Putamen (tissue), 1 donor: ENCODE measurements around the gene AVEN.
A peak's percentile ranks its signal among the peaks of the same experiment; 100 is the strongest.
"Not testable (repeated sequence)": the region's sequence is repeated elsewhere in the genome, so short reads cannot be mapped to it uniquely, and the experiment has no call there.

Experiments
- DNase-seq: peaks from one replicate; pipeline ENCODE4 v3.0.0-alpha.2; 2016; ENCODE audit warnings: low spot score

The AVEN gene

GRCh38 chr15:34038871-34039789 is at the start of gene AVEN:
Gene AVEN (minus strand): TSS chr15:34039204. CDS start chr15:34039046, 158 bp downstream.
- DNase-seq = peak; percentile 45

DNA sequence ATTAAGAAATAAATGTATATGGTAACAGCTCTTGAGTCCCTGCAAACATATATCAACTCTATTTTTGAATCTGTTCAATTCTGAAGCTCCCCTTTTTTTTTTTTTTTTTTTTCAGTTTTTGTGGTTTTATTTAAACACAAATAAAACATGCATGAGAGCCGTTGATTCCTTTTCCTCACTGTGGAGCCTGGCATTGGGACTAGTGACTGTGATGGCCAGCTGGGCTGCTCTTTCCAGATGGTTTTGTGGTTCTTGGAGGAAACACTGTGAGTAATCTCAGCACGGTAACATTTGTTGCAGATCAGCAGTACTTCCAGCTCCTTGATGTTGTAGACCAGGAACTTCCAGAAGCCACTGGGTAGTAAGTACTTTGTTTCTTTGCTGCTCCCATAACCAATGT is 46.7 kb upstream of the AVEN start:
- no peak for DNase-seq

GRCh38 chr15:34084086-34084485 is 45.1 kb upstream of the AVEN start:
- DNase-seq = no peak

DNA sequence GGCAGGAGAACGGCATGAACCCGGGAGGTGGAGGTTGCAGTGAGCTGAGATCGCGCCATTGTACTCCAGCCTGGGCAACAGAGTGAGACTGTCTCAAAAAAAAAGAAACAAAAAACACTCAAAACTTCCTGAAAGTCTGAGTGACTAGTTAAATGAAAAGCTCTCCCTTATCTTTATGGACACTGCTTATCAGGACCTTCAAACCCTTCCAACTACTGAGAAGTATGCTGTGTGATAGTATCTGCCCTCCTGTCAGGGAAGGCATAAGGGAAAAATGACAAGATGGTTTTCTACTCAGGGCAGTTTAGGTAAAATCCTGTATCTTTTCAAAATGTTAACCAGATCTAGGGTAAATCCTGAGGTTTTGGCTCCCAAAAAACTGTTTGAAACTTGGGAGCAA is 40.9 kb upstream of the AVEN start:
- no peak for DNase-seq

- DNase-seq = no peak
Measured at GRCh38 chr15:34078900-34079299, 39.9 kb upstream of the AVEN start.

- no peak for DNase-seq
Measured at GRCh38 chr15:34076785-34077184, 37.8 kb upstream of the AVEN start.

DNA sequence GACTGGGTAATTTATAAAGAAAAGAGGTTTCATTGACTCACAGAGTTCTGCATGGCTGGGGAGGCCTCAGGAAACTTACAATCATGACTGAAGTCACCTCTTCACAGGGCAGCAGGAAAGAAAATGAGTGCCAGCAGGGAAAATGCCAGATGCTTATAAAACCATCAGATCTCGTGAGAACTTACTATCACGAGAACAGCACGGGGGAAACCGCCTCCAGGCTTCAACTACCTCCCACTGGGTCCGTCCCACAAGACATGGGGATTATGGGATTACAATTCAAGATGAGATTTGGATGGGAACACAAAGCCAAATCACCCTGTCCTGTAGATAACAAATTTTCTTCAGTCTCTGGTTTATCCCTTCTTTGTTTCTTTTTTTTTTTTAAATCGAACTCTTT is 31.0 kb upstream of the AVEN start:
- DNase-seq = no peak

DNA sequence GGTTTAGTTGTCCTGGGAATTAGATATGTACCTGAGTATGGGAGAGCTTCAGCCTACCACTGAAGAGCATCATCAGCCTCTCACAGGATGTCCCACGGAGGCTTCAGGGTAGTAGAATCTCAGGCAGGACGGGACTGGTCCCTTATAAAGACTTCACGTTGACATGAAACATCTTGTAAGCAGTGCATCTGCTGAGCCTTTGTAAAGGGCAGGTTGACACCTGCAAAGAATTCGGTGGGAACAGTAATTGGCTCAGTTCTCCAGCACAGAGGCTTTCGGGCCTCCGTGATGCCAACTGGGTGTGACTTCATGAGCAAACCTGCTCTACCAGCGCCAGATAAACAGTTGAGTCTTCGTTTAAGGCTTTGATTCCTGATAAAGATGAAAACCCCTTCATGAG is 26.9 kb upstream of the AVEN start:
- no peak for DNase-seq

DNA sequence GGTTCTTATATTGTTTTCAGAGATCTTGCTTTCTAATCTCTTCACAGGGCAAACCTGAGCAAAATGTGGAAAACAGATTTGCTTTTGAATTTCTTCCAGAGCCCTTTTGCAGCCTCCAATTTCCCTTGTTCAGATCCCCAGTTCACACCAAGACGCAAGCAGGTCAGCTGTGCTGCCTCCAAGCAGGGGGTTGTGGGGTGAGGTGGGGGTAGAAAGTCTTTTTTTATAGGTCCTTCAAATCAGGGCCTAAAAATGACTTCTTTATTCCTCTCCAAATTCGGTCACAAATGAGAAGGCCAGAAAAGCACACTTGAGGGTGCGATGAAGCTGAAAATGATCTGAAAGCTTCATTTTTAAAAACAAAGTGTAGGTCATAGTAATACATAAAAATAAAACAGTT is 26.3 kb upstream of the AVEN start:
- no peak for DNase-seq

GRCh38 chr15:34064438-34064837 is 25.4 kb upstream of the AVEN start:
- no peak for DNase-seq

- DNase-seq = no peak
Measured at GRCh38 chr15:34059946-34060345, 20.9 kb upstream of the AVEN start.

GRCh38 chr15:34059476-34059875 is 20.5 kb upstream of the AVEN start:
- DNase-seq = no peak

DNA sequence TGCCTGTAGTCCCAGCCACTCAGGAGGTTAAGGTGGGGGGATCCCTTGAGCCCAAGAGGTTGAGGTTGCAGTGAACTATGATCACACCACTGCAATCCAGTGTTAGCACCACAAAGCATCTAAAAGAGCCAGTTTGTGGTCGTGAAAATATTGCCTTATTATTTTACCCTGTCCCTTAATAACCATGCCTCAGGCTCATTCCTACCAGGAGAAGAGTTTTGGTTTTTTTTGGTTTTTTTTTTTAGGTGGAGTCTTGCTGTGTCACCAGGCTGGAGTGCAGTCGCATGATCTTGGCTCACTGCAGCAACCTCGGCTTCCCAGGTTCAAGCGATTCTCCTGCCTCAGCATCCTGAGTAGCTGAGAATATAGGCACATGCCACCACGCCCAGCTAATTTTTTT is 17.9 kb upstream of the AVEN start:
- DNase-seq = no peak

DNA sequence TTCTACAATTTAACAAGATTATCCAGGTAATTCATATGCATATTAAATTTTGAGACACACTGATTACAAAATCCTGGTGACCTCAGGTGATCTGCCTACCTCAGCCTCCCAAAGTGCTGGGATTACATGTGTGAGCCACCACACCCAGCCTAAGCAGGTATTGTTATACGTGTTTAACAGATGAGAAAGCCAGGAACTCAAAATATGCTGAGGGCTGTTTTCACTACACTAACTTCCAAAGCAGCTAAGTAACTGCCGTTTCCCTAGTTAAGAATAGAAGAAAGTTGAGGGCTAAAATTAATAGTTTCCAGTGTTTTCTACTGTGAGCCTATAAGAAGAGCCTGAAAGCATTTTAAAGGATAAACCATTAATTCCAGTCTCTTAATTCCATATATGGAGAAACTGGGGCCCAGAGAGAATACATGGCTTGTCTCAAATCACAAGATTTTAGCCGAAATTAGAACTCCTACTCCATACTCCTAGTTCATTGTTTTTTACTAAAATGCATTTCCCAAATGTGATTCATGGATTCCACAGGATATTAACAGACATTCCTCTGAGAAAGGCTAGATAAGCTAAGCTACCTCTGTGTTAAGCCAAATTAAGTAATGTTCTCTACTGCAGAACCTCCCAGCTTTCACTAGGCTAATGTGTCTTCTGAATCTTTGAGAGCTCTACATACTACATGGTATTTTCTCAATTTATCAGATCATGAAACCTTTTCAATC is 17.0 kb upstream of the AVEN start:
- DNase-seq = no peak

DNA sequence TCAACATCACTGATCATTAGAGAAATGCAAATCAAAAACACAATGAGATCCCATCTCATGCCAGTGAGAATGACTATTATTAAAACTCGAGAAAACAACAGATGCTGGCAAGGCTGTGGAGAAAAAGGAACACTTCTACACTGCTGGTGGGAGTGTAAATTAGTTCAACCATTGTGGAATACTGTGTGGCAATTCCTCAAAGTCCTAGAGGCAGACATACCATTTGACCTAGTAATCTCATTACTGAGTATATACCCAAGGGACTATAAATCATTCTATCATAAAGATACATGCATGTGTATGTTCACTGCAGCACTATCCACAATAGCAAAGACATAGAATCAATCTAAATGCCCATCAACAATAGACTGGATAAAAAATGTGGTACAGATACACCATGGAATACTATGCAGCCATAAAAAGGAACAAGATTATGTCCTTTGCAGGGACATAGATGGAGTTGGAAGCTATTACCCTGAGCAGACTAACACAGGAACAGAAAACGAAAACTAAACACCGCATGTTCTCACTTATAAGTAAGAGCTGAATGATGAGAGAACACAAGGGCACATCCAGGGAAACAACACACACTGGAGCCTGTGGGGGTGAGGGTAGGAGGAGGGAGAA is 15.2 kb upstream of the AVEN start:
- no peak for DNase-seq

GRCh38 chr15:34050385-34050784 is 11.4 kb upstream of the AVEN start:
- not testable (repeated sequence) for DNase-seq

DNA sequence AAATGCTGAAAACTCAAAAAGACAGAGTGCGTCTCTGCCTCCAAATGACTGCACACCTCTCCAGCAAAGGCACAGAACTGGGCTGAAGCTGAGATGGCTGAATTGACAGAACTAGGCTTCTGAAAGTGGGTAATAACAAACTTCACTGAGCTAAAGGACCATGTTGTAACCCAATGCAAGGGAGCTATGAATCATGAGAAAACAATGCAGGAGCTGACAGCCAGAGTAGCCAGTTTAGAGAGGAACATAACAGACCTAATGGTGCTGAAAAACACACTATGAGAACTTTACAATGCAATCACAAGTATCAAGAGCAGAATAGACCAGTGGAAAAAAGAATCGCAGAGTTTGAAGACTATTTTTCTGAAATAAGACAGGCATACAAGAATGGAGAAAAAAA is 10.1 kb upstream of the AVEN start:
- no peak for DNase-seq

DNA sequence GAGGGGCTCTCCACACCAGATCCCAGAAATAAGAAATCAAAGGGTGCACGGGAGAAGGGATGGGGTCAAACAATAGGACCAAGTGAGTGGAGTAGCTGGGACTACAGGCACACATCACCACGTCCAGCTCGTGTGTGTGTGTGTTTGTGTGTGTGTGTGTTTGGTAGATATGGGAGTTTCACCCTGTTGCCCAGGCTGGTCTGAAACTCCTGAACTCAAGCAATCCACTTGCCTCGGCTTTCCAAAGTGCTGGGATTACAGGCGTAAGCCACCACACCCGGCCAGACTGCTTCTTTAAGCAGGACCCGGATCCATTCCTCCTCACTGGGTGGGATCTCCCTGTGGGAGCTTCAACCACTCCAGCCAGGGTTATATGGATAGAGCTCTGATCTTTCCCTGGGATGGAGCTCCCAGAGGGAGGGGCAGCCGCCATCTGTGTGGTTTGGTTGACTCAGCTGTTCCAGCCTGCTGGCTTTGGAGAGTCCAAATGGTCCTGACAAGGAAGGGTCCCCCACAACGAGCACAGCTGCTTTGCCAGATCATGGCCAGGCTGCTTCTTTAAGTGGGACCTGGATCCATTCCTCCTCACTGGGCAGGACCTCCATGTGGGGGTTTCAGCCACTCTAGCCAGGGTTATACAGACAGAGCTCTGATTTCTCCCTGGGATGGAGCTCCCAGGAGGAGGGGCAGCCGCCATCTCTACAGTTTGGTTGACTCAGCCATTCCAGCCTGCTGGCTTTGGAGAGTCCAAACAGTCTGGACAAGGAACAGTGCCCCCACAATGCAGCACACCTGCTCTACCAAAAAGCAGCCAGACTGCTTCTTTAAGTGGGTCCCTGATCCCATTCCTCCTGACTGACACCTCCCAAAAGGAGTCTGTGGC is 9.1 kb upstream of the AVEN start:
- no peak for DNase-seq

DNA sequence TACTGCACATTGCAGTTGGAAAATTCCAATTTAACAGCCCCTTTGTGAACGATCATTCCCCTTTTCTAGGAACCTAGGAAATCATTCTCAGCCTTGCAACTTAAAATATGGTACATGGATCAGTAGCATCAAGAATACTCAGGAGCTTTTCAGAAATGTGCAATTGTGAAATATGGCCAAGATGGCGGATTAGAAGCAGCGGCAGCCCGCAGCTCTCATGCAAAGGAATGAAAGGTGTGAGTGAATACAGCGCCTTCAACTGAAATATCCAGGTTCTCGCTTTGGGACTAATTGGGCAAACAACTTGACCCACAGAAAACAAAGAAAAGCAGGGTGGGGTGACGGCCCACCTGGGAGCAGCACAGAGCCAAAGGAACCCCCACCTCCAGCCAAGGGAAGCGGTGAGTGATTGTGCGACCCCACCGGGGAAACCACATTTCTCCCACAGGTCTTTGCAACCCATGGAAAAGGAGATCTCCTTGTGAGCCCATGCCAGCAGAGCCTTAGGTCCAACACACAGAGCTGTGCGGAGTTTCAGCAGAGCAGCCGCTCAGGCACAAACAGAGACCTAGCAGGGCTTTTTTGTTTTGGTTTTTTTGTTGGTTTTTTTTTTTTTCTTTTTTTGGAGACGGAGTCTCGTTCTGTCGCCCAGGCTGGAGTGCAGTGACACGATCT is 7.6 kb upstream of the AVEN start:
- no peak for DNase-seq

DNA sequence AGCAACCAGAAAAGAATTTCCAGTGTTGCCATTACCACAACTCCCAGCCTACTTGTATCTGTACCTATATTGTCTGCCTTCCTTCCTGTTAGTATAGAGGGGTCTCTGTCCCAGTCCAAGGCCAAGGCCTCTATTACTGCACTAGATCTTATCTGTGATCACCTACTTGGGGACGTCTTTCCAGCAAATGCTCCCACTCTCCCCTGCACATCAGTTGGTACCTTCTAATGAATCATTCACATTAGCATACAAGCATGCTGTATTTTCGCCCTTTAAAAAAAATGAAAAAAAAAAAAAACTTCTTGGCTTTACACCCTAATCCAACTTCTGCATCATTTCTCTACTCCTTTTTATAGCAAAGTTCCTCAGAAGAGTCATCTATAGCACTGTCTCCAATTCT is 4.8 kb upstream of the AVEN start:
- no peak for DNase-seq

- DNase-seq = no peak
Measured at GRCh38 chr15:34043391-34043790, 4.4 kb upstream of the AVEN start.

DNA sequence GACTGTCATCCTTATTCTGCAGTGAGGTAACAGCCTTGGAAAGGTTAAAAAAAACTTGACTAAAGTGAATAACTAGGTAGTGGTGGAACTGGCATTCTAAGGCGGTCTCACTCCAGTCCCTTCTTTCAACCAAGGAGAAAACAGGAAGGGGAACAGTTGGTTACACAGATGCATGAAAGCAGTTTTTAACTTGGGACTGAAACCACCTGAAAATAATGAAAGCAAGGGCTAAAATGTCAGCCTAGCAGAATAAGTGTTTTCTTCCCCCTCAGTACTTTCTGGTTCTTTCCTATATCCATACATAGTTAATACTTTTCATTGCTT is 748 bp upstream of the AVEN start:
- no peak for DNase-seq
